ENCODE data around the gene SLC16A4. TPM values are rescaled to one million over a fixed set of nuclear protein-coding genes. Genes with fewer than 3 reads are reported as not detected.

The SLC16A4 gene
- total and polyA plus RNA-seq, 2 donors (not counting 1 experiment from before 2014, with no cell fraction given) = 0.39 to 2.6 TPM

DNA sequence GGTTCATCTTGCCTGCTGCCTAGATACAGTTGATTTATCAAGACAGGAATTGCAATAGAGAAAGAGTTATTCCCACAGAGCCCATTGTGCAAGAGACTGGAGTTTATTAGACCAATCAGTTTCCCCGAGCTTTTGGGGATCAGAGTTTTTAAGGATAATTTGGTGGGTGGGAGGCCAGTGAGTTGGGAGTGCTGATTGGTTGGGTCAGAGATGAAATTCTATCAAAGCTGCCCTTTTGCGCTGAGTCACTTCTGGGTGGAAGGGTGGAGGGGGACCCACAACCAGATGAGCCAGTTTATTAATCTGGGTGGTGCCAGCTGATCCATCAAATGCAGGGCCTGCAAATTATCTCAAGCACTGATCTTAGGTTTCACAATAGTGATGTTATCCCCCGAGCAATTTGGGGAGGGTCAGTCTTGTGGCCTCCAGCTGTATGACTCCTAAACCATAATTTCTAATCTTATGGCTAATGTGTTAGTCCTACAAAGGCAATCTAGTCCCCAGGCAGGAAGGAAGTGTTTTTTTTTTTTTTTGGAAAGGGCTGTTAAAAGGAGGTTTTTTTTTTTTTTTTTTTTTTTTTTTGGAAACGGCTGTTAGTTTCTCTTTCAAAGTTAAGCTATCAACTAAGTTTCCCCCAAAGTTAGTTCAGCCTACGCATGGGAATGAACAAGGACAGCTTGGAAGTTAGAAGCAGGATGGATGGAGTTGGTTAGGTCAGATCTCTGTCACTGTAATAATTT lies 7.4 kb downstream of the SLC16A4 start:
- H3K36me3 ChIP-seq (replicated peaks in 1 of 2; ENCODE audit: control extremely low read depth in 1 of 2, control insufficient read depth in 1 of 2, extremely low read depth in 1 of 2, insufficient read depth in 2 of 2, low read length in 1 of 2) = no peaks in the 10 kb centered on the region
- H3K27me3 ChIP-seq (replicated peaks in 1 of 4; ENCODE audit: control extremely low read depth in 1 of 4, control insufficient read depth in 3 of 4, insufficient read depth in 4 of 4, low read length in 3 of 4) = no peaks in the 10 kb centered on the region
- H3K79me2 ChIP-seq (ENCODE audit: control insufficient read depth, insufficient read depth, low read length) = no peaks in the 10 kb centered on the region
- H3K27ac ChIP-seq (ENCODE audit: low read length in 2 of 2) = peak overlapping the region; percentile 87 to 98
- H3K4me3 Mint-ChIP-seq = peak overlapping the region; percentile 78
- peak overlapping the region; percentile 90 for H3K27ac Mint-ChIP-seq
- no peaks in the 10 kb centered on the region for H3K9me3 Mint-ChIP-seq (ENCODE audit: insufficient read depth)
- peak; percentile 37 for DNase-seq
- H3K27me3 Mint-ChIP-seq = no peaks in the 10 kb centered on the region
- peak overlapping the region; percentile 50 for H3K9ac ChIP-seq (ENCODE audit: low read length)
- TF ChIP-seq EZH2 (IDR thresholded peaks at IDR 0.05; ENCODE audit: borderline replicate concordance, insufficient read depth, low read depth, low read length, poor library complexity, severe bottlenecking) = no peak
- TF ChIP-seq, protein P1, sequence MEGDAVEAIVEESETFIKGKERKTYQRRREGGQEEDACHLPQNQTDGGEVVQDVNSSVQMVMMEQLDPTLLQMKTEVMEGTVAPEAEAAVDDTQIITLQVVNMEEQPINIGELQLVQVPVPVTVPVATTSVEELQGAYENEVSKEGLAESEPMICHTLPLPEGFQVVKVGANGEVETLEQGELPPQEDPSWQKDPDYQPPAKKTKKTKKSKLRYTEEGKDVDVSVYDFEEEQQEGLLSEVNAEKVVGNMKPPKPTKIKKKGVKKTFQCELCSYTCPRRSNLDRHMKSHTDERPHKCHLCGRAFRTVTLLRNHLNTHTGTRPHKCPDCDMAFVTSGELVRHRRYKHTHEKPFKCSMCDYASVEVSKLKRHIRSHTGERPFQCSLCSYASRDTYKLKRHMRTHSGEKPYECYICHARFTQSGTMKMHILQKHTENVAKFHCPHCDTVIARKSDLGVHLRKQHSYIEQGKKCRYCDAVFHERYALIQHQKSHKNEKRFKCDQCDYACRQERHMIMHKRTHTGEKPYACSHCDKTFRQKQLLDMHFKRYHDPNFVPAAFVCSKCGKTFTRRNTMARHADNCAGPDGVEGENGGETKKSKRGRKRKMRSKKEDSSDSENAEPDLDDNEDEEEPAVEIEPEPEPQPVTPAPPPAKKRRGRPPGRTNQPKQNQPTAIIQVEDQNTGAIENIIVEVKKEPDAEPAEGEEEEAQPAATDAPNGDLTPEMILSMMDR (IDR thresholded peaks at IDR 0.05) = no peak
- CTCF ChIA-PET = interaction anchor here (0.9 to 13.9 kb wide), 11 partner anchors 10 to 176 kb away, joined by 3 to 139 read pairs (median 7); partner anchors contain the start of genes LAMTOR5 and RBM15
- peaks cover 69 to 79% of the 10 kb centered on the region in 2 donors for H3K4me1 ChIP-seq (ENCODE audit: control insufficient read depth in 2 of 2, insufficient read depth in 2 of 2, low read length in 2 of 2)
- peak overlapping the region; percentile 73 for H3K4me2 ChIP-seq (replicated peaks; ENCODE audit: low read depth, low read length, poor library complexity, severe bottlenecking)
- no peak overlapping the region for H2AFZ ChIP-seq (ENCODE audit: insufficient read depth, low read depth, low read length, poor library complexity, severe bottlenecking)
- ATAC-seq (ENCODE audit: low read depth) = no peak
- peak overlapping the region in 2 of 5 experiments; percentile 42 to 43 for H3K4me3 ChIP-seq (ENCODE audit: control extremely low read depth in 1 of 5, extremely low read depth in 1 of 5, insufficient read depth in 1 of 5, low read depth in 2 of 5, low read length in 4 of 5)
- no peaks in the 10 kb centered on the region for H4K20me1 ChIP-seq (ENCODE audit: control insufficient read depth, insufficient read depth, low read length, poor library complexity, severe bottlenecking)
- WGBS (ENCODE audit: insufficient coverage) = 79% methylated on average over 2 of the region's 5 CpGs
- H3K4me1 Mint-ChIP-seq = peaks cover 81% of the 10 kb centered on the region
- no peaks in the 10 kb centered on the region for H3K9me3 ChIP-seq (ENCODE audit: control extremely low read depth in 1 of 3, control insufficient read depth in 2 of 3, insufficient read depth in 1 of 3, low read length in 2 of 3)
- POLR2A ChIA-PET = interaction anchor here (0.6 to 3.9 kb wide), 7 partner anchors 14 to 116 kb away, joined by 3 to 84 read pairs (median 5); partner anchors contain the start of genes LAMTOR5 and RBM15
- intact Hi-C loops (cut with micrococcal nuclease) = loop anchor here (10.0 kb wide), 2 partner anchors 401 to 491 kb away; partner anchors contain the start of gene CD53
